COR-L47 (cell line): ENCODE results near the gene IBA57.
A peak's percentile ranks its signal among the peaks of the same experiment; 100 is the strongest.
"Not testable (repeated sequence)": the region's sequence is repeated elsewhere in the genome, so short reads cannot be mapped to it uniquely, and the experiment has no call there.

Source experiments
- DNase-seq: peaks from one replicate; lab custom pipeline; 2025; lab: John Stamatoyannopoulos, UW

The IBA57 gene

GRCh38 chr1:228226956-228227791, 61.6 kb downstream of the IBA57 start:
- peak; percentile 19 for DNase-seq

- not testable (repeated sequence) for DNase-seq
Measured at GRCh38 chr1:228228147-228228546, 62.5 kb downstream of the IBA57 start.

- DNase-seq, result no peak
Measured at GRCh38 chr1:228228601-228229074, 63.0 kb downstream of the IBA57 start.

- DNase-seq, result no peak
Measured at GRCh38 chr1:228231189-228231588, 65.6 kb downstream of the IBA57 start.
